Pancreas (tissue), 10 donors: ENCODE data around the gene LMF1. TPM values are rescaled to one million over a fixed set of nuclear protein-coding genes. Genes with fewer than 3 reads are reported as not detected.
A peak's percentile ranks its signal among the peaks of the same experiment; 100 is the strongest.

Source experiments
- ATAC-seq, 4 donors: fragments of 200-7000 bp; cut with Tn5 transposase; one replicate each; pipeline versions ENCODE4 v1.8.0 to v1.9.1; 2020; ENCODE audit warnings: mild to moderate bottlenecking in 4 of 4, moderate library complexity in 4 of 4
- DNase-seq, 6 donors: peaks; one replicate each; pipeline ENCODE4 v3.0.0-alpha.2; 2020
- FAIRE-seq: peaks from 2 replicates; lab custom pipeline; 2012; peaks lifted over from hg19 to GRCh38; lab: Jason Lieb, UNC
- H3K27ac ChIP-seq, 4 donors: fragments of 200-600 bp; sonication (generic); 1 replicate in 3 of 4; 2 replicates in 1 of 4; pipeline versions ENCODE4 v1.5.0 to v1.8.0; 2020
- H3K27me3 ChIP-seq, 4 donors: fragments of 200-600 bp; one replicate each; pipeline ENCODE4 v1.8.0; 2021
- H3K36me3 ChIP-seq, 3 donors: fragments of 200-600 bp; sonication (generic) in 1 of 3; one replicate each; pipeline versions ENCODE4 v1.5.0 to v1.8.0; 2020 to 2021
- H3K4me1 ChIP-seq, 3 donors: fragments of 200-600 bp; one replicate each; pipeline ENCODE4 v1.8.0; 2021
- H3K4me3 ChIP-seq, 4 donors: fragments of 200-600 bp; sonication (generic) in 2 of 4; one replicate each; pipeline versions ENCODE4 v1.5.0 to v1.8.0; 2020 to 2021
- H3K9me3 ChIP-seq, 4 donors: fragments of 200-600 bp; one replicate each; pipeline ENCODE4 v1.8.0; 2021
- WGBS, 2 donors: extraction: QIAGEN DNeasy Blood & Tissue Kit; methylation state at CpG; one replicate each; pipeline ENCODE4 v1.1.7; 2013; 5-methylcytosine and 5-hydroxymethylcytosine counted together
- intact Hi-C, 3 donors: fragments of 100-400 bp; cut with DNase I; formaldehyde crosslinking; loops; one replicate each; pipeline versions ENCODE4 v1.11.1 to v1.14.2; 2022
- polyA plus RNA-seq, 2 donors: library from polyadenylated mRNA; stranded (reverse); fragments of 200-250 nt; gene quantifications; one replicate each; pipeline ENCODE4 v1.2.3, GENCODE V29; 2013
- total RNA-seq, 6 donors: library from RNA; stranded (reverse); fragmentation: NEBNext Ultra II Directional in 4 of 6; extraction: Animal tissue kit (Norgen Biotek cat#: 25700) in 4 of 6; gene quantifications; one replicate each; pipeline versions ENCODE4 v1.2.1 to v1.2.4, GENCODE V29; 2021 to 2023
- TF ChIP-seq, protein P1 (sequence below), 4 donors: fragments of 200-600 bp; sonication (generic) in 3 of 4; IDR thresholded peaks; one replicate each; pipeline versions ENCODE4 v1.5.0 to v1.8.0; 2021; ENCODE audit warnings: antibody characterized with exemption in 4 of 4
- donor health status: healthy with polysubstance abuse.
- donor health status: DM: no; HTN: no; CAD: no; lungs with moderate emphysema.
- donor health status: DM: no; HTN: no; CAD: no.
- donor health status: control.
- donor health status: control.
- donor health status: Bipolar disorder and iron deficiency.
- donor health status: DM: yes; HTN: yes; CAD: no.
- donor health status: DM: no; HTN: no; CAD: no.
- donor health status: DM: no; HTN: no; CAD: no.
- donor health status: DM: yes; HTN: yes; CAD: no.

The LMF1 gene
- total and polyA plus RNA-seq, 8 donors: 9.3 to 64.6 (median 15.7) TPM

DNA sequence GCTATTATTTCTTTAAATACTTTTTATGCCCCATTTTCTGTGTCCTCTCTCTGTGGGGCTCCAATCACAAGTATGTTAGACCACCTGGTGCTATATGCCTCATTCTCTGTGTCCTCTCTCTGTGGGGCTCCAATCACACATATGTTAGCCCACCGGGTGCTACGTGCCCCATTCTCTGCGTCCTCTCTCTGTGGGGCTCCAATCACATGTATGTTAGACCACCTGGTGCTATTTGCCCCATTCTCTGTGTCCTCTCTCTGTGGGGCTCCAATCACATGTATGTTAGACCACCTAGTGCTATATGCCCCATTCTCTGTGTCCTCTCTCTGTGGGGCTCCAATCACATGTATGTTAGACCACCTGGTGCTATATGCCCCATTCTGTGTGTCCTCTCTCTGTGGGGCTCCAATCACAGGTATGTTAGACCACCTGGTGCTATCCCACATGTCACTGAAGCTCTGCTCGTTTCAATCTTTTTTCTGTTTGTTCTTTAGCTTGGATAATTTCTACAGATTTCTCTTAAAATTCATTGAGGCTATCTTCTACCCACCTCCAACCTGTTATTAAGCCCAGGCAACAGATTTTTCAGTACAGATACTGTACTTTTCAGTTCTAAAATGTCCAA is 28.2 kb downstream of the LMF1 start:
- FAIRE-seq: no peak
- Histone ChIP-seq H3K4me3 (no peak overlapping the region), H3K36me3 (peaks cover 0 to 5% (median 0%) of the 10 kb centered on the region in 3 donors), H3K4me1 (no peaks in the 10 kb centered on the region), H3K27ac (no peak overlapping the region), H3K9me3 (no peaks in the 10 kb centered on the region), H3K27me3 (no peaks in the 10 kb centered on the region)
- ATAC-seq: no peak
- WGBS, 2 donors: 94 to 95% methylated on average over 4 of the region's 4 CpGs
- intact Hi-C loops: no loop called here
- TF ChIP-seq, protein P1, sequence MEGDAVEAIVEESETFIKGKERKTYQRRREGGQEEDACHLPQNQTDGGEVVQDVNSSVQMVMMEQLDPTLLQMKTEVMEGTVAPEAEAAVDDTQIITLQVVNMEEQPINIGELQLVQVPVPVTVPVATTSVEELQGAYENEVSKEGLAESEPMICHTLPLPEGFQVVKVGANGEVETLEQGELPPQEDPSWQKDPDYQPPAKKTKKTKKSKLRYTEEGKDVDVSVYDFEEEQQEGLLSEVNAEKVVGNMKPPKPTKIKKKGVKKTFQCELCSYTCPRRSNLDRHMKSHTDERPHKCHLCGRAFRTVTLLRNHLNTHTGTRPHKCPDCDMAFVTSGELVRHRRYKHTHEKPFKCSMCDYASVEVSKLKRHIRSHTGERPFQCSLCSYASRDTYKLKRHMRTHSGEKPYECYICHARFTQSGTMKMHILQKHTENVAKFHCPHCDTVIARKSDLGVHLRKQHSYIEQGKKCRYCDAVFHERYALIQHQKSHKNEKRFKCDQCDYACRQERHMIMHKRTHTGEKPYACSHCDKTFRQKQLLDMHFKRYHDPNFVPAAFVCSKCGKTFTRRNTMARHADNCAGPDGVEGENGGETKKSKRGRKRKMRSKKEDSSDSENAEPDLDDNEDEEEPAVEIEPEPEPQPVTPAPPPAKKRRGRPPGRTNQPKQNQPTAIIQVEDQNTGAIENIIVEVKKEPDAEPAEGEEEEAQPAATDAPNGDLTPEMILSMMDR (IDR thresholded peaks at IDR 0.05): no peak
- DNase-seq: no peak

GRCh38 chr16:939941-940340 is 30.8 kb downstream of the LMF1 start:
- Histone ChIP-seq H3K36me3 (peaks cover 0 to 5% (median 0%) of the 10 kb centered on the region in 3 donors), H3K4me3 (no peak overlapping the region), H3K27me3 (no peaks in the 10 kb centered on the region), H3K9me3 (no peaks in the 10 kb centered on the region), H3K27ac (no peak overlapping the region), H3K4me1 (no peaks in the 10 kb centered on the region)
- WGBS, 2 donors: 93 to 95% methylated on average over 17 of the region's 17 CpGs
- no peak for ATAC-seq
- peak in 1 of 6 donors; percentile 26 for DNase-seq
- TF ChIP-seq, protein P1 (IDR thresholded peaks at IDR 0.05): no peak
- no peak for FAIRE-seq
- intact Hi-C loops: no loop called here

GRCh38 chr16:939311-939710 is 31.5 kb downstream of the LMF1 start:
- FAIRE-seq: no peak
- Histone ChIP-seq H3K27ac (no peak overlapping the region), H3K4me1 (no peaks in the 10 kb centered on the region), H3K36me3 (peaks cover 0 to 5% (median 0%) of the 10 kb centered on the region in 3 donors), H3K27me3 (no peaks in the 10 kb centered on the region), H3K9me3 (no peaks in the 10 kb centered on the region), H3K4me3 (no peak overlapping the region)
- TF ChIP-seq, protein P1 (IDR thresholded peaks at IDR 0.05): no peak
- ATAC-seq: no peak
- WGBS, 2 donors: 93 to 96% methylated on average over 27 of the region's 27 CpGs
- intact Hi-C loops: no loop called here
- DNase-seq: no peak

GRCh38 chr16:938752-939151 is 32.0 kb downstream of the LMF1 start:
- Histone ChIP-seq H3K9me3 (no peaks in the 10 kb centered on the region), H3K4me3 (no peak overlapping the region), H3K4me1 (no peaks in the 10 kb centered on the region), H3K27me3 (no peaks in the 10 kb centered on the region), H3K27ac (no peak overlapping the region), H3K36me3 (peaks cover 0 to 5% (median 0%) of the 10 kb centered on the region in 3 donors)
- TF ChIP-seq, protein P1 (IDR thresholded peaks at IDR 0.05): no peak
- WGBS, 2 donors: 74 to 83% methylated on average over 9 of the region's 9 CpGs
- no peak for DNase-seq
- FAIRE-seq: no peak
- no peak for ATAC-seq
- intact Hi-C loops: no loop called here

DNA sequence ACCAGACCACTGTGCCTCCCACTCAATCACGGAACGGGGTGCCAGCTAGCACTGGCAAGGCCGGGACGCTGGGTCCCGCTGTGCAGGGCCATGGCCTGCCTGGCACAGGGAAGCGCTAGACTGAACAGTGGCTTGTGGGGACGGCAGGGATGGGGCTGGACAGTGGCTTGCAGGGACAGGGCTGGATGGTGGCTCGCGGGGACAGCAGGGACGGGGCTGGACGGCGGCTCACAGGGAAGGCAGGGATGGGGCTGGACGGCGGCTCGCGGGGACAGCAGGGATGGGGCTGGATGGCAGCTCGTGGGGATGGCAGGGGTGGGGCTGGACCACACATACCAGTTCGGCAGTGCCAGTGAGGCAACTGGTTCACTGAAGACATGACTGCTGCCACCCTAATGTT is 32.6 kb downstream of the LMF1 start:
- no peaks in the 10 kb centered on the region for H3K9me3 ChIP-seq
- DNase-seq: peak in 2 of 6 donors; percentile 9 to 52
- WGBS, 2 donors: 93 to 94% methylated on average over 18 of the region's 18 CpGs
- no peak overlapping the region for H3K27ac ChIP-seq
- peaks cover 0 to 5% (median 0%) of the 10 kb centered on the region in 3 donors for H3K36me3 ChIP-seq
- H3K4me1 ChIP-seq: no peaks in the 10 kb centered on the region
- ATAC-seq: peak in 1 of 4 donors; percentile 14
- intact Hi-C loops: no loop called here
- FAIRE-seq: no peak
- no peaks in the 10 kb centered on the region for H3K27me3 ChIP-seq
- TF ChIP-seq, protein P1 (IDR thresholded peaks at IDR 0.05): no peak
- no peak overlapping the region for H3K4me3 ChIP-seq
